K562 (cell line): ENCODE measurements around the gene MAST3. TPM values are rescaled to one million over a fixed set of nuclear protein-coding genes. Genes with fewer than 3 reads are reported as not detected.

Experiments used
- ATAC-seq: fragments of 200-7000 bp; cut with Tn5 transposase; 3 replicates; pipeline ENCODE4 v1.9.1; 2020; ENCODE audit warnings: moderate library complexity
- BruUV-seq: library from RNA; stranded (reverse); fragments of 400-500 nt; replicated peaks from 2 replicates; lab custom pipeline; 2021; lab: Mats Ljungman, UMichigan
- CTCF ChIA-PET: fragments of 300-600 bp; formaldehyde crosslinking; extraction: SDS; loops from one replicate; lab custom pipeline; 2021; ENCODE audit warnings: low intra/inter-chr PET ratio; lab: Yijun Ruan, JAX
- POLR2A ChIA-PET: fragments of 300-600, 350-650 bp; sonication (Branson Sonifier 250); formaldehyde crosslinking; extraction: SDS; loops from one replicate; lab custom pipeline; 2021; ENCODE audit warnings: antibody characterized with exemption, inconsistent platforms; lab: Yijun Ruan, JAX
- DNase-seq, 4 experiments: peaks; one replicate each; pipeline versions ENCODE4 v3.0.0 to v3.0.0-alpha.2; 2011 to 2018; ENCODE audit warnings: low spot score in 3 of 4, mixed read lengths in 3 of 4; ENCODE audit errors: extremely low read depth in 1 of 4
- FAIRE-seq: peaks from 2 replicates; lab custom pipeline; 2011; peaks lifted over from hg19 to GRCh38; lab: Jason Lieb, UNC
- H2AFZ ChIP-seq: 2 replicates; pipeline ENCODE4 v1.6.0; 2011; ENCODE audit warnings: low read depth, low read length, control low read depth, inconsistent platforms
- H3K27ac ChIP-seq: fragments of 200-600 bp; 3 replicates; pipeline ENCODE4 v1.8.0; 2011; ENCODE audit warnings: low read depth, mild to moderate bottlenecking, control low read depth, inconsistent platforms, low read length, moderate library complexity, mixed read lengths; ENCODE audit errors: extremely low read depth
- H3K27me3 ChIP-seq, 2 experiments: fragments of 300-600 bp in 1 of 2; 2 replicates in 1 of 2; 3 replicates in 1 of 2; pipeline versions ENCODE4 v1.6.0 to v1.8.0; 2011; ENCODE audit warnings: inconsistent platforms in 2 of 2, low read length in 2 of 2, mild to moderate bottlenecking in 1 of 2, mixed read lengths in 1 of 2, moderate library complexity in 1 of 2; ENCODE audit not compliant: control insufficient read depth in 2 of 2, insufficient read depth in 2 of 2
- H3K36me3 ChIP-seq: fragments of 300-600 bp; 3 replicates; pipeline ENCODE4 v1.8.0; 2011; ENCODE audit warnings: mild to moderate bottlenecking, low read length, inconsistent platforms; ENCODE audit not compliant: control insufficient read depth, insufficient read depth
- H3K4me1 ChIP-seq, 2 experiments: fragments of 200-600 bp in 1 of 2; replicated peaks in 1 of 2; 2 replicates in 1 of 2; 3 replicates in 1 of 2; pipeline versions ENCODE4 v1.5.1 to v1.8.0; 2011; ENCODE audit warnings: inconsistent platforms in 2 of 2, low read length in 2 of 2, mild to moderate bottlenecking in 1 of 2, mixed read lengths in 1 of 2, moderate library complexity in 1 of 2; ENCODE audit not compliant: control insufficient read depth in 2 of 2, insufficient read depth in 2 of 2
- H3K4me2 ChIP-seq: 2 replicates; pipeline ENCODE4 v1.6.1; 2011; ENCODE audit warnings: low read length, control low read depth, inconsistent platforms, mixed read lengths; ENCODE audit not compliant: insufficient read depth
- H3K4me3 ChIP-seq: fragments of 200-600 bp; sonication (generic), shearing (Covaris generic); 2 replicates; pipeline ENCODE4 v1.5.1; 2016; ENCODE audit warnings: control low read depth, inconsistent platforms
- H3K79me2 ChIP-seq: fragments of 200-600 bp; 3 replicates; pipeline ENCODE4 v1.8.0; 2011; ENCODE audit warnings: low read length, inconsistent platforms; ENCODE audit not compliant: control insufficient read depth, insufficient read depth
- H3K9ac ChIP-seq, 2 experiments: 2 replicates each; pipeline versions ENCODE4 v1.6.0 to v1.6.1; 2011; ENCODE audit warnings: low read depth in 2 of 2, low read length in 2 of 2, control low read depth in 1 of 2, inconsistent platforms in 1 of 2, mild to moderate bottlenecking in 1 of 2, mixed read lengths in 1 of 2; ENCODE audit not compliant: insufficient read depth in 1 of 2
- H3K9me1 ChIP-seq: one replicate; pipeline ENCODE4 v1.6.0; 2011; ENCODE audit warnings: inconsistent platforms, mild to moderate bottlenecking, low read length, moderate library complexity; ENCODE audit not compliant: control insufficient read depth, insufficient read depth
- H3K9me3 ChIP-seq: replicated peaks from 2 replicates; pipeline ENCODE4 v1.5.1; 2011; ENCODE audit warnings: low read depth, low read length, inconsistent platforms; ENCODE audit not compliant: control insufficient read depth, insufficient read depth
- H4K20me1 ChIP-seq: replicated peaks from 2 replicates; pipeline ENCODE4 v1.6.1; 2011; ENCODE audit warnings: low read length, inconsistent platforms, mixed read lengths; ENCODE audit not compliant: control insufficient read depth, insufficient read depth
- BCOR ChIP-seq: fragments of 450-650 bp; IDR thresholded peaks from 2 replicates; pipeline ENCODE4 v1.6.1; 2016
- BRF1 ChIP-seq: IDR thresholded peaks from 3 replicates; pipeline ENCODE4 v1.6.1; 2011; ENCODE audit warnings: borderline replicate concordance, mild to moderate bottlenecking; ENCODE audit not compliant: insufficient read length; ENCODE audit errors: extremely low read depth
- CC2D1A ChIP-seq: fragments of 450-650 bp; IDR thresholded peaks from 2 replicates; pipeline ENCODE4 v1.6.1; 2017; ENCODE audit warnings: mild to moderate bottlenecking
- ELF1 ChIP-seq: fragments of 200-800 bp; sonication (Bioruptor generic); IDR thresholded peaks from 2 replicates; pipeline ENCODE4 v1.6.1; 2016; ENCODE audit warnings: missing genetic modification characterization, missing compliant biosample characterization
- GATAD2B ChIP-seq: fragments of 450-650 bp; IDR thresholded peaks from 2 replicates; pipeline ENCODE4 v1.6.1; 2017; ENCODE audit warnings: mild to moderate bottlenecking, borderline replicate concordance
- IRF2 ChIP-seq: sonication (generic); formaldehyde crosslinking; IDR thresholded peaks from 2 replicates; pipeline ENCODE4 v1.8.1; 2022; ENCODE audit warnings: mild to moderate bottlenecking, missing genetic modification reagents
- MAZ ChIP-seq, 2 experiments: fragments of 450-650 bp in 1 of 2; sonication (generic) in 1 of 2; formaldehyde crosslinking; IDR thresholded peaks in 1 of 2; conservative IDR thresholded peaks in 1 of 2; 2 replicates each; pipeline versions ENCODE4 v1.4.0 to v1.5.0; 2020; ENCODE audit warnings: mild to moderate bottlenecking in 1 of 2, missing genetic modification reagents in 1 of 2
- MYC ChIP-seq, 2 experiments: fragments of 250-450 bp in 1 of 2; sonication (Bioruptor Pico) in 1 of 2; IDR thresholded peaks; 2 replicates each; pipeline versions ENCODE4 v1.5.1 to v1.6.1; 2012 to 2021; ENCODE audit warnings: low read depth in 2 of 2, borderline replicate concordance in 1 of 2, improper control_type of control experiment in 1 of 2, low read length in 1 of 2, mild to moderate bottlenecking in 1 of 2, moderate library complexity in 1 of 2
- NR2F6 ChIP-seq: fragments of 450-650 bp; formaldehyde crosslinking; IDR thresholded peaks from 2 replicates; pipeline ENCODE4 v1.4.0; 2020; ENCODE audit warnings: mild to moderate bottlenecking
- PHF8 ChIP-seq: fragments of 200-600 bp; sonication (generic); IDR thresholded peaks from 2 replicates; pipeline ENCODE4 v1.6.1; 2012; ENCODE audit warnings: mixed run types, mild to moderate bottlenecking, inconsistent platforms, low read length, moderate library complexity, borderline replicate concordance
- SPI1 ChIP-seq: IDR thresholded peaks from 2 replicates; pipeline ENCODE4 v1.6.1; 2011; ENCODE audit warnings: low read depth, low read length, control low read depth, borderline replicate concordance
- TBP ChIP-seq: optimal IDR thresholded peaks from 2 replicates; pipeline ENCODE3; 2011; ENCODE audit warnings: low read depth, low read length, improper control_type of control experiment
- ZBTB7A ChIP-seq: IDR thresholded peaks from 2 replicates; pipeline ENCODE4 v1.6.1; 2011; ENCODE audit warnings: low read depth, mild to moderate bottlenecking, low read length, moderate library complexity, borderline replicate concordance; ENCODE audit not compliant: control insufficient read depth
- ZKSCAN1 ChIP-seq: fragments of 150-350 bp; IDR thresholded peaks from 2 replicates; pipeline ENCODE4 v1.6.1; 2016; ENCODE audit warnings: low read depth, low read length
- ZNF263 ChIP-seq: sonication (generic); formaldehyde crosslinking; IDR thresholded peaks from 2 replicates; pipeline ENCODE4 v1.8.0; 2022; ENCODE audit warnings: mild to moderate bottlenecking, missing genetic modification reagents, borderline replicate concordance
- ZNF583 ChIP-seq: fragments of 250-450 bp; sonication (Bioruptor Pico); IDR thresholded peaks from 2 replicates; pipeline ENCODE4 v1.4.0; 2020
- WGBS: fragments of 100-300 bp; shearing (Covaris generic); methylation state at CpG from one replicate; pipeline ENCODE4 v1.1.6; 2016; ENCODE audit warnings: low coverage, mixed read lengths; ENCODE audit not compliant: insufficient coverage; ENCODE audit errors: missing lambda C conversion rate; 5-methylcytosine and 5-hydroxymethylcytosine counted together
- in situ Hi-C: fragments of 300-500 bp; cut with MboI; formaldehyde crosslinking; loops from 4 replicates; pipeline ENCODE4 v1.15.0; 2018; ENCODE audit warnings: inconsistent platforms, mixed read lengths
- intact Hi-C: fragments of 100-400 bp; cut with micrococcal nuclease; formaldehyde crosslinking; loops from 2 replicates; pipeline ENCODE4 v1.14.2; 2022
- polyA plus RNA-seq, 8 experiments: library from polyadenylated mRNA; depleted of rRNA in 4 of 8; stranded (reverse) in 5 of 8; unstranded in 3 of 8; fragments of >200 nt; fragmentation: Nextera tagmentation in 2 of 8; fragmentation: Illumina TruSeq in 1 of 8; extraction: Ambion mirVana in 2 of 8; extraction: Trizol in 1 of 8; gene quantifications; 2 replicates each; pipeline versions ENCODE4 v1.2.1 to v1.2.3, GENCODE V29; 2011 to 2014; ENCODE audit warnings: inconsistent platforms in 1 of 8, missing spikeins in 1 of 8
- total RNA-seq, 7 experiments: library from RNA; depleted of rRNA in 6 of 7; stranded (reverse); fragments of >200 nt in 6 of 7; fragmentation: Illumina TruSeq in 2 of 7; extraction: Trizol in 2 of 7; gene quantifications; 2 replicates each; pipeline versions ENCODE4 v1.2.1 to v1.2.3, GENCODE V29; 2011 to 2021; ENCODE audit warnings: low replicate concordance in 1 of 7
- TF ChIP-seq, protein P1 (sequence below): sonication (generic); IDR thresholded peaks from 2 replicates; pipeline ENCODE4 v1.6.1; 2016
- TF ChIP-seq, protein P2 (sequence below): IDR thresholded peaks from 3 replicates; pipeline ENCODE4 v1.6.1; 2011; ENCODE audit warnings: borderline replicate concordance, mild to moderate bottlenecking; ENCODE audit not compliant: insufficient read length, insufficient read depth
- TF ChIP-seq, protein P3 (sequence below): sonication (generic); formaldehyde crosslinking; IDR thresholded peaks from 2 replicates; pipeline ENCODE4 v1.8.0; 2022; ENCODE audit warnings: missing genetic modification reagents, mild to moderate bottlenecking, borderline replicate concordance

The MAST3 gene
- total and polyA plus RNA-seq, 9 of the 15 experiments (the other 6 are each of a cell fraction or from before 2014, with no cell fraction given): 0.94 to 9.9 (median 2.4) TPM

DNA sequence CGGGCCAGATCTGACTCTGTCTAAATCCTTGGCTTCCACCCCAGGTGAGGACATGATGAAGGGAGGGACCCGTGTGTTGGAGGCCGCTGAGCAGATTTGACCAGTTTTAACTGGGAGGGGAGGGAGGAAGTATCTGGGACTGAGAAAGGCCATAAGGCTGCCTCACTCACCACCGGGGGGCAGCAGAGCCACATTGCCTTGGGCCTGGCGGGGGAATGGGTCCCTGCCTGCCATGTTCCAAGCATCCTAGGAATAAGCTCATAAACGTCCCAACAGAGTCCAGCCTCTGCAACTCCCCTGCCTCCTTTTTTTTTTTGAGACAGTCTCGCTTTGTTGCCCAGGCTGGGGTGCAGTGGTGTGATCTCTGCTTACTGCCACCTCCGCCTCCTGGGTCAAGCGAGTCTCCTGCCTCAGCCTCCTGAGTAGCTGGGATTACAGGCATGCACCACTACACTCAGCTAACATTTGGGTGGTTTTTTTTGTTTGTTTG lies 15.5 kb downstream of the MAST3 start:
- Histone ChIP-seq H3K79me2 (no peaks in the 10 kb centered on the region), H3K9me3 (no peaks in the 10 kb centered on the region), H3K9ac (no peak overlapping the region), H2AFZ (no peak overlapping the region), H3K4me1 (peaks cover 18 to 32% of the 10 kb centered on the region in 2 experiments), H3K9me1 (no peaks in the 10 kb centered on the region), H3K27ac (no peak overlapping the region), H3K27me3 (no peaks in the 10 kb centered on the region), H3K4me3 (no peak overlapping the region), H3K4me2 (no peak overlapping the region), H3K36me3 (peaks cover 9% of the 10 kb centered on the region; the same call in 1 of the 3 replicates), H4K20me1 (no peaks in the 10 kb centered on the region)
- DNase-seq (peak; percentile 74 to 91 (median 78)), FAIRE-seq (peak; percentile 96), ATAC-seq (peak; percentile 83)
- in situ Hi-C loops (no loop called here), intact Hi-C loops (loop anchor here (1.0 to 10.0 kb wide), 5 partner anchors 45 to 212 kb away; partner anchors contain the start of genes ARRDC2 and LSM4)
- BruUV-seq: no TSS peak
- ChIA-PET CTCF (interaction anchor here (0.7 to 3.3 kb wide), 5 partner anchors 14 to 139 kb away, joined by 3 to 13 read pairs (median 10); no protein-coding TSS in a partner anchor), POLR2A (interaction anchor here (0.6 to 1.0 kb wide), 5 partner anchors 11 to 58 kb away, joined by 3 read pairs; partner anchors contain the start of gene IL12RB1)
- 26% methylated on average over 8 of the region's 9 CpGs for WGBS
- TF ChIP-seq BRF1 (no peak), IRF2 (CRISPR knock-in tag) (no peak), BCOR (peak; percentile 45; the same call in 1 of the 2 replicates), SPI1 (peak; percentile 90), MYC (IDR thresholded peaks at IDR 0.05; ENCODE audit: low read depth, low read length) (peak; percentile 51; the same call in 1 of the 2 replicates), MYC (CRISPR knock-in tag; IDR thresholded peaks at IDR 0.05; ENCODE audit: borderline replicate concordance, low read depth) (no peak), PHF8 (no peak), ZKSCAN1 (0 out of 2 replicates have a peak, but pooled peaks have one; percentile 34), CC2D1A (peak; percentile 70), ZNF263 (CRISPR knock-in tag) (no peak), ZBTB7A (peak; percentile 26; the same call in 1 of the 2 replicates), ZNF583 (no peak), ELF1 (tag) (0 out of 2 replicates have a peak, but pooled peaks have one; percentile 19), GATAD2B (no peak), TBP (peak; percentile 12), MAZ (CRISPR knock-in tag; conservative IDR thresholded peaks at IDR 0.05 in 1 of 2, IDR thresholded peaks at IDR 0.05 in 1 of 2) (peak in 1 of 2 experiments; percentile 72; a peak in 2 of 4 replicates), NR2F6 (CRISPR knock-in tag) (no peak)
- TF ChIP-seq, protein P1, sequence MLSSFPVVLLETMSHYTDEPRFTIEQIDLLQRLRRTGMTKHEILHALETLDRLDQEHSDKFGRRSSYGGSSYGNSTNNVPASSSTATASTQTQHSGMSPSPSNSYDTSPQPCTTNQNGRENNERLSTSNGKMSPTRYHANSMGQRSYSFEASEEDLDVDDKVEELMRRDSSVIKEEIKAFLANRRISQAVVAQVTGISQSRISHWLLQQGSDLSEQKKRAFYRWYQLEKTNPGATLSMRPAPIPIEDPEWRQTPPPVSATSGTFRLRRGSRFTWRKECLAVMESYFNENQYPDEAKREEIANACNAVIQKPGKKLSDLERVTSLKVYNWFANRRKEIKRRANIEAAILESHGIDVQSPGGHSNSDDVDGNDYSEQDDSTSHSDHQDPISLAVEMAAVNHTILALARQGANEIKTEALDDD: no peak
- TF ChIP-seq, protein P2, sequence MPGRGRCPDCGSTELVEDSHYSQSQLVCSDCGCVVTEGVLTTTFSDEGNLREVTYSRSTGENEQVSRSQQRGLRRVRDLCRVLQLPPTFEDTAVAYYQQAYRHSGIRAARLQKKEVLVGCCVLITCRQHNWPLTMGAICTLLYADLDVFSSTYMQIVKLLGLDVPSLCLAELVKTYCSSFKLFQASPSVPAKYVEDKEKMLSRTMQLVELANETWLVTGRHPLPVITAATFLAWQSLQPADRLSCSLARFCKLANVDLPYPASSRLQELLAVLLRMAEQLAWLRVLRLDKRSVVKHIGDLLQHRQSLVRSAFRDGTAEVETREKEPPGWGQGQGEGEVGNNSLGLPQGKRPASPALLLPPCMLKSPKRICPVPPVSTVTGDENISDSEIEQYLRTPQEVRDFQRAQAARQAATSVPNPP: no peak
- TF ChIP-seq, protein P3, sequence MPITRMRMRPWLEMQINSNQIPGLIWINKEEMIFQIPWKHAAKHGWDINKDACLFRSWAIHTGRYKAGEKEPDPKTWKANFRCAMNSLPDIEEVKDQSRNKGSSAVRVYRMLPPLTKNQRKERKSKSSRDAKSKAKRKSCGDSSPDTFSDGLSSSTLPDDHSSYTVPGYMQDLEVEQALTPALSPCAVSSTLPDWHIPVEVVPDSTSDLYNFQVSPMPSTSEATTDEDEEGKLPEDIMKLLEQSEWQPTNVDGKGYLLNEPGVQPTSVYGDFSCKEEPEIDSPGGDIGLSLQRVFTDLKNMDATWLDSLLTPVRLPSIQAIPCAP (CRISPR knock-in tag): no peak
